Measurements from ENCODE around the gene PSMD6. TPM values are rescaled to one million over a fixed set of nuclear protein-coding genes. Genes with fewer than 3 reads are reported as not detected.

Gene PSMD6
- total RNA-seq, 4 donors from 2014 or later, result 47.4 to 64.5 (median 58.9) TPM

- DNase-seq (ENCODE audit: low spot score in 2 of 2), result no peak
- 70 to 74% methylated on average over 5 of the region's 5 CpGs for WGBS, 2 donors
- peaks cover 0 to 37% (median 12%) of the 10 kb centered on the region in 4 donors for H3K4me1 ChIP-seq
- no peak for TF ChIP-seq POLR2A (IDR thresholded peaks at IDR 0.05)
- TF ChIP-seq EP300 (IDR thresholded peaks at IDR 0.05), result no peak
- TF ChIP-seq CTCF (IDR thresholded peaks at IDR 0.05), result no peak
- peak overlapping the region; percentile 70 to 87 (median 83) for H3K27ac ChIP-seq
- peak overlapping the region in 3 of 4 donors; percentile 86 to 94 (median 94) for H3K4me3 ChIP-seq
- H3K27me3 ChIP-seq, result no peaks in the 10 kb centered on the region
- H3K9me3 ChIP-seq, result no peaks in the 10 kb centered on the region
- H3K36me3 ChIP-seq, result peaks cover 0 to 14% (median 0%) of the 10 kb centered on the region in 3 donors
Measured at GRCh38 chr3:64023861-64024223, 548 bp upstream of the PSMD6 start.

GRCh38 chr3:64022451-64023186, 675 bp downstream of the PSMD6 start:
- peaks cover 0 to 42% (median 12%) of the 10 kb centered on the region in 4 donors for H3K4me1 ChIP-seq
- H3K4me3 ChIP-seq, result peak overlapping the region; percentile 73 to 94 (median 90)
- H3K36me3 ChIP-seq, result peaks cover 0 to 26% (median 0%) of the 10 kb centered on the region in 3 donors
- no peak for TF ChIP-seq CTCF (IDR thresholded peaks at IDR 0.05)
- no peak for TF ChIP-seq EP300 (IDR thresholded peaks at IDR 0.05)
- no peak for TF ChIP-seq POLR2A (IDR thresholded peaks at IDR 0.05)
- DNase-seq (ENCODE audit: low spot score in 2 of 2), result no peak
- WGBS, 2 donors, result 20 to 21% methylated on average over 23 to 24 of the region's 24 CpGs
- no peaks in the 10 kb centered on the region for H3K9me3 ChIP-seq
- peak overlapping the region; percentile 70 to 87 (median 83) for H3K27ac ChIP-seq
- no peaks in the 10 kb centered on the region for H3K27me3 ChIP-seq

GRCh38 chr3:64021922-64022321, 1.4 kb downstream of the PSMD6 start:
- no peaks in the 10 kb centered on the region for H3K9me3 ChIP-seq
- no peaks in the 10 kb centered on the region for H3K27me3 ChIP-seq
- WGBS, 2 donors, result 83 to 89% methylated on average over 6 of the region's 6 CpGs
- H3K4me1 ChIP-seq, result peaks cover 0 to 42% (median 12%) of the 10 kb centered on the region in 4 donors
- H3K27ac ChIP-seq, result no peak overlapping the region
- H3K36me3 ChIP-seq, result peaks cover 0 to 33% (median 0%) of the 10 kb centered on the region in 3 donors
- DNase-seq (ENCODE audit: low spot score in 2 of 2), result no peak
- H3K4me3 ChIP-seq, result peak overlapping the region; percentile 73 to 94 (median 90)
- TF ChIP-seq POLR2A (IDR thresholded peaks at IDR 0.05) (no peak), CTCF (IDR thresholded peaks at IDR 0.05) (no peak), EP300 (IDR thresholded peaks at IDR 0.05) (no peak)

- no peak for DNase-seq (ENCODE audit: low spot score in 2 of 2)
- no peak overlapping the region for H3K4me3 ChIP-seq
- TF ChIP-seq POLR2A (IDR thresholded peaks at IDR 0.05) (no peak), EP300 (IDR thresholded peaks at IDR 0.05) (no peak), CTCF (IDR thresholded peaks at IDR 0.05) (no peak)
- H3K27me3 ChIP-seq, result no peaks in the 10 kb centered on the region
- peaks cover 0 to 42% (median 12%) of the 10 kb centered on the region in 4 donors for H3K4me1 ChIP-seq
- 79 to 89% methylated on average over 2 of the region's 2 CpGs for WGBS, 2 donors
- no peak overlapping the region for H3K27ac ChIP-seq
- no peaks in the 10 kb centered on the region for H3K9me3 ChIP-seq
- H3K36me3 ChIP-seq, result peaks cover 0 to 53% (median 0%) of the 10 kb centered on the region in 3 donors
Measured at GRCh38 chr3:64019879-64020278, 3.4 kb downstream of the PSMD6 start.

GRCh38 chr3:64019271-64019670, 4.0 kb downstream of the PSMD6 start:
- H3K27ac ChIP-seq, result no peak overlapping the region
- H3K36me3 ChIP-seq, result peaks cover 0 to 59% (median 3%) of the 10 kb centered on the region in 3 donors
- peaks cover 0 to 42% (median 12%) of the 10 kb centered on the region in 4 donors for H3K4me1 ChIP-seq
- DNase-seq (ENCODE audit: low spot score in 2 of 2), result no peak
- no peak overlapping the region for H3K4me3 ChIP-seq
- H3K27me3 ChIP-seq, result no peaks in the 10 kb centered on the region
- no peak for TF ChIP-seq CTCF (IDR thresholded peaks at IDR 0.05)
- 85 to 89% methylated on average over 3 of the region's 3 CpGs for WGBS, 2 donors
- H3K9me3 ChIP-seq, result no peaks in the 10 kb centered on the region
